ENCODE results near the gene EFNA1. TPM values are rescaled to one million over a fixed set of nuclear protein-coding genes. Genes with fewer than 3 reads are reported as not detected.

The EFNA1 gene
- total RNA-seq, 1 donor = 21.3 TPM

Small RNA genes within 50 kb of the gene (small RNA-seq; reads per million reads assigned to genes)
- gene HMGN2P18 = not detected
- not detected for gene RF00019

Other genes with a start within 250 kb of the EFNA1 start
- 17.2 TPM for gene PMVK, start 191.2 kb upstream of the EFNA1 start, total RNA-seq
- 520 TPM for gene PBXIP1, start 171.8 kb upstream of the EFNA1 start, total RNA-seq
- gene PYGO2, start 166.1 kb upstream of the EFNA1 start, total RNA-seq = 25.6 TPM
- 59.5 TPM for gene SHC1, start 157.1 kb upstream of the EFNA1 start, total RNA-seq
- 22.9 TPM for gene CKS1B, start 153.2 kb upstream of the EFNA1 start, total RNA-seq
- gene FLAD1, start 144.5 kb upstream of the EFNA1 start, total RNA-seq = 35.0 TPM
- gene LENEP, start 134.3 kb upstream of the EFNA1 start, total RNA-seq = 0.54 TPM
- 22.6 TPM for gene ZBTB7B, start 125.1 kb upstream of the EFNA1 start, total RNA-seq
- gene DCST2, start 94.1 kb upstream of the EFNA1 start, total RNA-seq = under 0.01 TPM
- under 0.01 TPM for gene DCST1, start 94.1 kb upstream of the EFNA1 start, total RNA-seq
- gene ADAM15, start 76.6 kb upstream of the EFNA1 start, total RNA-seq = 60.1 TPM
- gene EFNA4, start 64.1 kb upstream of the EFNA1 start, total RNA-seq = 5.9 TPM
- 4.8 TPM for gene EFNA3, start 49.0 kb upstream of the EFNA1 start, total RNA-seq
- 68.1 TPM for gene SLC50A1, start 8.0 kb downstream of the EFNA1 start, total RNA-seq
- 63.0 TPM for gene DPM3, start 12.7 kb downstream of the EFNA1 start, total RNA-seq
- gene KRTCAP2, start 45.4 kb downstream of the EFNA1 start, total RNA-seq = 194 TPM
- 32.6 TPM for gene TRIM46, start 46.0 kb downstream of the EFNA1 start, total RNA-seq
- gene THBS3, start 80.0 kb downstream of the EFNA1 start, total RNA-seq = 72.4 TPM
- 70.3 TPM for gene MTX1, start 80.8 kb downstream of the EFNA1 start, total RNA-seq
- gene ENTREP3, start 127.6 kb downstream of the EFNA1 start, total RNA-seq = 8.9 TPM
- 55.7 TPM for gene SCAMP3, start 134.5 kb downstream of the EFNA1 start, total RNA-seq
- gene CLK2, start 145.6 kb downstream of the EFNA1 start, total RNA-seq = 66.0 TPM
- gene HCN3, start 149.6 kb downstream of the EFNA1 start, total RNA-seq = 4.6 TPM
- 1.1 TPM for gene PKLR, start 173.6 kb downstream of the EFNA1 start, total RNA-seq
- 85.4 TPM for gene FDPS, start 181.0 kb downstream of the EFNA1 start, total RNA-seq
- gene RUSC1, start 193.0 kb downstream of the EFNA1 start, total RNA-seq = 17.2 TPM

Data from hematopoietic multipotent progenitor cell (in vitro differentiated cells).